Islet of Langerhans (tissue), 1 donor: Measurements from ENCODE around the gene DPAGT1.

Experiments
- FAIRE-seq: peaks from one replicate; lab custom pipeline; 2011; peaks lifted over from hg19 to GRCh38; lab: Jason Lieb, UNC

DPAGT1 gene

GRCh38 chr11:119057000-119057769, 44.5 kb downstream of the DPAGT1 start, which contains the start of gene HYOU1:
TSS of gene HYOU1 (minus strand) at chr11:119057205. CDS start at chr11:119056160, 1,045 bp downstream.
- no peak for FAIRE-seq

DNA sequence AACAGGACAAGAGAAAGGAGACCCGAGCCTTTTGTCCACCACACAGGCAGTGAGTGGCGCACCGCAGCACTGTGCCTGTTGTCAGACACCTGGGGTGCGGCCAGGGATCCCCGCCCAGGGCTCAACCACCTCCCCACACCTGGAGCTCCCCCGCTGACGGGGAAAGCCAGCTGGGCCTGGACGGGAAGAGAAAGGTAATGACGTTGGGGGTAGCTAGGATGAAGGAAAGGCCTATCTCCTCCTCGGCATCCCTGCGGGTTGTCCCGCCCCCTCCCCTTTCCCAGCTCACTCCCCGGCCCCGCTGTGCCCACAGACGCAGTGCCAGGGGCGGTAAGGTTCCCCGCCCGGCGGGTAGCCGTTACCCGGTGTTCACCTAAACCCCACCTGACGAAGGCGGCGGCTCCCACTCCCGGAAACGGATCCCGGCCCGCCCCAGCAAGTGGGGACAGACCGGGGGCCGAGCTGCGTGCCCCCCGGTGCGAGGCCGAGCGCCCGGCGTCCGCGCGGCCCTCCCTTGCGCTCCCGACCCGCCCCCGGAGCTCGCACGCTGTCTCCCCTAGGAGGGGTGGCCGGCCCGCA, 45.1 kb downstream of the DPAGT1 start:
- no peak for FAIRE-seq

DNA sequence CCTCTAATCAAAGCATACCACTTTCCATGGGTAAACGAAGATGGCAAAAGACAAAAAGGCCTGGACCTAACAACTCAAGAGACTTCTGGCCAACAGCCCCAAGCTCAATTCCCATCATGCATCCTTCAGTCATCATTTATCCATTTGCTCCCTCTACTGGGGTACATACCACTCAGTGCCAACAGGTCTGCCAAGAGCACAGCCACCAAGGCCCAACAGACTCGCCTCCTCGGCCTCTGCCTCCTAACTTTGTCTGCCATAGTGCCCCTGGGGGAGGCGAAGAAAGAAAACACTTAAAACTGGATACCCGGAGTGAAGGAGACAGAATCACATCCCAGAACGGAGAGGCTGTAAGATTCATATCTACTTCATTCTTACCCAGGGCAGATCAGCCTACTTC, 45.8 kb downstream of the DPAGT1 start:
- no peak for FAIRE-seq

DNA sequence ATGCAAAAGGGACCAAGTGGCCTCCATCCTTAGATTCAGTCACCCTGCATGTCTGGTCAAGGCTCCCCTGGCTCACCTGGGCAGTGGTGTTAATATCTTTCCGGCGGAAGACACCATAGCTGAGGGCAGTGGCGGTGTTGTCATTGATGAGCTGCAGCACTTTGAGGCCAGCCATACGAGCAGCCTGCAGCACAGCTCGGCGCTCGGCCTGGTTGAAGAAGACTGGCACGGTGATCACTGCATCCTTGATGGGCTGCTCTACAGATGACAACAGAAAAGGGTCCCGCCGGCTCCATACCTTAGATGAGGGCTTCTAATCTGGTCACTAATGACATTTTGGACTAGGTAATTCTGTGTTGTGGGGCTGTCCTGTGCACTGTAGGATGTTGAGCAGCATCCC, 47.2 kb downstream of the DPAGT1 start:
- no peak for FAIRE-seq

- FAIRE-seq = no peak
These were observed 49.4 kb downstream of the DPAGT1 start for GRCh38 chr11:119052163-119052814.

DNA sequence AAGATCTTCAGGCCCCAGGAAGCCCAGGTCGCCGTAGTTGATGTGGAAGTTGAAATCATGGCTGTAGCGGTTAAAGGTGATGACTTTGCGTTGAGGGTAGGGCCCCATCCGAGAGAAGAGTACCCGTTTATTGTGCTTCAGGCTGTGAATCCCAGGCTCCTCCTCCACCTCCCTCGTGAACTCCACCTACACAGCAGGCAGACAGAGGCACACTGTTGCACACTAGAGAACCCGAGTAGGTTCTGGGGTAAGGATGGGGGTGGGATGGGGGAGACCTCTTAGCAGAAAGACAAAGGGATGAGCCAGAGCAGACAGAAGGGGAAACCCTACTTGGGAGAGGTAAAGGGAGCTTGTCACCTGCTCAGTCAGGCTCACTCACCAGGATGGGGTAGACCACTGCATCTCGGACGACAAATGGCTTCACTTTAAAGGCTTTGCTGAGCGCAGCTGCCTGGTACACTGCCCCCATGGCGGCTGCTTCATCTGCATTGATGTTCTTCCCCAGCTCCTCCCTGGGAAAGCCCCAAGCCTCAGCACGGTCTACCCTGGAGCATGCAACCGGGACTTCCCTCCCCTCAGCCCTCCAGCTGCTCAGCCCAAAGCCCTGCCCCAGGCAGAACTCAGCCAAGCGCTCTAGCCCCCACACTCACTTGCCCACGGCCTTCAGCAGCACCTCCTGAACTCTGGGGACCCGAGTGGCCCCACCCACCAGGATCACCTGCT, 50.1 kb downstream of the DPAGT1 start:
- FAIRE-seq = no peak

- no peak for FAIRE-seq
These were observed 52.6 kb downstream of the DPAGT1 start for GRCh38 chr11:119049081-119049480.

GRCh38 chr11:119048644-119049043, 53.0 kb downstream of the DPAGT1 start:
- no peak for FAIRE-seq

DNA sequence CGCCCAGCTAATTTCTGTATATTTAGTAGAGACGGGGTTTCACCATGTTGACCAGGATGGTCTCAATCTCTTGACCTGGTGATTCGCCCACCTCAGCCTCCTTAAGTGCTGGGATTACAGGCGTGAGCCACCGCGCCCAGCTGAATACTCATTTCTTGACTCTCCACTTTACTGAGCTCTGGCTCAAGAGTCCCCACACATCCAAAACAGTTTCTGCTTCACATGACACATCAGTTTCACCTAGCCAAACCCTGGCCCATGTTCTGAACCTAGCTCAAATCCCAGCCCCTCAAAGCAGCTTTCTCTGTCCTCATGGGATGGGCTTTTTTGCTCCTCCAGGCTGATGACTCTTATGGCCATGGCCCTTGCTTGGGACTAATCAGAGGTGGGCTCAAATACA, 54.4 kb downstream of the DPAGT1 start:
- no peak for FAIRE-seq
